CD4-positive, alpha-beta T cell treated with Interleukin-4 for 1 hour (primary cell): Measurements from ENCODE around the gene MPL.
"Not testable (repeated sequence)": the region's sequence is repeated elsewhere in the genome, so short reads cannot be mapped to it uniquely, and the experiment has no call there.

Experiments used
- DNase-seq, 2 donors: peaks; one replicate each; pipeline ENCODE4 v3.0.0-alpha.2; 2020 to 2022

The MPL gene

DNA sequence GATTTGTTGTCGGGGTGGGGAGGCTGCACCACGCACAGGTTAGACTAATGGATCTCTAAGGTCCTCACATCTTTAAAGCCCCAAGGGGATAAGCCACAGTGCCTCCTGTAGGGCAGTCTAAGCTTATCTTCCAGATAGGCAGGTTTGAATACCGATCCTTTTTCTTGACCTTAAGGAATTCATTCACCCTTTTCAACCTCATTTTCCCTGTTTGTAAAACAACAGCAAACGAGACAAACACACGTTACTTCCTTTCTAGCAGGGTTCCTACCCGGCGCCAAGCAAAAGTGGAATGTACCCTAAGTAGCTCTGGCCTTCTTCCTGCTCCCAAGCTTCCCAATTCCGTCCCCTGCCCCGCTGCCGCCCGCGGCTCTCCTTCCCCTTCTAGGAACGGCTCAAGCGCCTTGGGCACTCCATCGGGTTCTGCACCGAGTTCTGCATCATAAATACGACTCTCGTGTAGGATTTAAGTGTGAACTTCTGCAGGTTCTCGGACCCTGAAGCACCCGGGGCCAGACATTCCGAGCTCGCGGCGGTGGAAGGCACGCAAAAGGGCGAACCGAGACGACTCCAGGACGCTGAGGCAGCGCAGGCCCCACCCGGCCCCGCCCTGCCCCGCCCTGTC lies 20.6 kb downstream of the MPL start:
- peak in 1 of 2 donors; percentile 22 for DNase-seq

DNA sequence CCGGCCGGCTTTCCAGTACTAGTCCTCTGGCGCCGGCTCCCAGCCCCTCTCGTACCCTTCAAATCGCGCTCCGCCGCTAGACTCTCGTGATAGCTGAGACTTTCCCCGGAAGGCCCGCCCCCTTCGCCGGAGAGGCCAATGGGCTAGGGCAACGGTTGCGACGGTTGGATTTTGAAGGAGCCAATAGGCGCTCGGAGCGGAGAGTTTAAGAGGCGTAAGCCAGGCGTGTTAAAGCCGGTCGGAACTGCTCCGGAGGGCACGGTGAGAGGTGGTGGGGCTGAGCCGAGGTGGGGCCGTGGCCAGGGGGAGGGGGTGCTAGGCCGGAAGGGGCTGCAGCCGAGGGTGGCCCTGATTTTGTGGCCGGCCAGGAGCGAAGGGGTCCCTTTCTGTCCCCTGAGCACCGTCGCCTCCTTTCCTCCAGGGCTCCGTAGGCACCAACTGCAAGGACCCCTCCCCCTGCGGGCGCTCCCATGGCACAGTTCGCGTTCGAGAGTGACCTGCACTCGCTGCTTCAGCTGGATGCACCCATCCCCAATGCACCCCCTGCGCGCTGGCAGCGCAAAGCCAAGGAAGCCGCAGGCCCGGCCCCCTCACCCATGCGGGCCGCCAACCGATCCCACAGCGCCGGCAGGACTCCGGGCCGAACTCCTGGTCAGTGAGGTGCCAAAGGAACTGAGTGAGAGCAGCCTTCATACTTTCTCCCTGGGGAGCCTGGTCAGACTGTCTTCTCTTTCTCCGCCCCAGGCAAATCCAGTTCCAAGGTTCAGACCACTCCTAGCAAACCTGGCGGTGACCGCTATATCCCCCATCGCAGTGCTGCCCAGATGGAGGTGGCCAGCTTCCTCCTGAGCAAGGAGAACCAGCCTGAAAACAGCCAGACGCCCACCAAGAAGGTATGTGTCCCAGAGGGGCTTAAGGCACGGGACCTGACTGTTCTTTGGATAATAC lies 21.4 kb downstream of the MPL start, which contains the start of gene CDC20:
TSS of gene CDC20 (plus strand) at position 236 of the 948 bp plus-strand sequence. CDS start at position 471, 235 bp downstream.
- DNase-seq = peak; percentile 95 to 97

DNA sequence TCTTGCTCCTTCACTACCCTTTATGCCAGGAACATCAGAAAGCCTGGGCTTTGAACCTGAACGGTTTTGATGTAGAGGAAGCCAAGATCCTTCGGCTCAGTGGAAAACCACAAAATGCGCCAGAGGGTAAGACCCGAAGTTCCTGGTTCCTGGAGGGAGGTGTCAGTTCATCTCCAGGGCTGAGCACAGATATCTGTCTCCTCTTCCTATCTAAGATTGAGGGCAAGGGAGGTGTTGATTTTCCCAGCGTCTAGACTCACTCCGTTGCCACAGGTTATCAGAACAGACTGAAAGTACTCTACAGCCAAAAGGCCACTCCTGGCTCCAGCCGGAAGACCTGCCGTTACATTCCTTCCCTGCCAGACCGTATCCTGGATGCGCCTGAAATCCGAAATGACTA lies 22.1 kb downstream of the MPL start:
- DNase-seq = no peak

DNA sequence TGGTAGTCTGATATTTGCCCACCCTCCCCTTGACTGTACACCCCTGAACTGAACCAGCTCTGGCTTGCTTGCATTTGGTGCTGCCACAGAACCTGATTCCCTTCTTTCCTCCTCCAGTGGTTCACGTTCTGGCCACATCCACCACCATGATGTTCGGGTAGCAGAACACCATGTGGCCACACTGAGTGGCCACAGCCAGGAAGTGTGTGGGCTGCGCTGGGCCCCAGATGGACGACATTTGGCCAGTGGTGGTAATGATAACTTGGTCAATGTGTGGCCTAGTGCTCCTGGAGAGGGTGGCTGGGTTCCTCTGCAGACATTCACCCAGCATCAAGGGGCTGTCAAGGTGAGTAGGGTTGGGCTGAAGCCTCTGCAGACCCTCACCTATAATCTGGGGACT lies 23.0 kb downstream of the MPL start:
- no peak for DNase-seq

DNA sequence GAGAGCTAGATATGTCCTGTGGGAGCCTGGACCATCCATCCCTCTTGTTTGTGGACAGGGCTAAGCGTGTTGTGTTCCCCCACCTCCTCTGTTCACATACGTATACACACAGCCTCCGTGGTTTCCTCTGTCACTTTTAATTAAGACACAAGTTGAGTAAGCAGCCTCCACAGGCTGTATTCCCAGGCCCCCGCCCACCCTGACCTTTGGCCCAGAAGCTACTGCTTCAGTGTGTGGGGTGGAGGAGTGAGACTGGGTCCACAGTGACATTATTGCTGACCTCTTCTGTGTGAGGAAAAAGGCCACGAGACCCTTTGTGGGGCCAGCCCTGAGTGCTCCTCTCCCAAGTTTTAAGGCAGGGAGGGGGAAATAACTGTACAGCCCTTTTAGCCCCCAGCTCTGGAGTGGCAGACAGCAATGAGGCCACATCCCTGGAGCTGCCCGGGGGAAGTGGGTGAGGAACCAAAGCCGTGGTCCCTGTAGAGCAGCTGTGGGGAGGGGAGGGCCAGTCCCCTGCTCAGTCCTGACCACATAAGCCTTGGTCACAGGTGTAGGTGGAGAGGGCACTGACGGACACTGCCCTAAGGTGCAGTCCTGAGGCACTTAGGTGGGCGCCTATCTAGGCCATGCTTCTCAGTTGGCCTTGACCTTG lies 25.8 kb downstream of the MPL start:
- DNase-seq = no peak

DNA sequence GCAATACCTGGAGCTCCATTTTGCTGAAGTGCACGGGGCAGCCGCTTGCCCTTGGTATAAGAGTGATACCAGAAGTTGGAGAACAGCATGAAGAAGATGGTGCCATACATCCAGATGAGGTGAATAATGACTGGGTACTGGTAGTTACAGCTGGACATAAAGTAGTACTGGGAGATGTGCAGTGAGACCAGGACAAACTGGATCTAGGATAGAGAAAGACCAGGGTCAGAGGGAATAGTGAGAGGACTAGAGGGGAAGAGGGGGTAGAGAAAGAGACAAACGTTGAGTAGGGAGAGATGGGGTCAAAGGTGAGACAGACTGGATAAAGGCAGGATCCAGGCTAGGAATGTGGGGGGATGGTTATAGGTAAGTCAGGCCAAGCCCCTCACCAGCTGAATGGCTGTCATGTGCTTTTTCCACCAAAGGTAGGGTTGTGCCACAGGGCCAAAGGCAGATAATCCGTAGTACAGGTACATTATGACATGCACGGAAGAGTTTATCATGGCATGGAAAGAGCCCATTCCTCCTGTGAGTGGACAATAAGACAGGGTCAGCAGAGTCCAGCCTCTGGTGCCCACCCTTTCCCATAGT lies 26.4 kb downstream of the MPL start:
- no peak for DNase-seq

DNA sequence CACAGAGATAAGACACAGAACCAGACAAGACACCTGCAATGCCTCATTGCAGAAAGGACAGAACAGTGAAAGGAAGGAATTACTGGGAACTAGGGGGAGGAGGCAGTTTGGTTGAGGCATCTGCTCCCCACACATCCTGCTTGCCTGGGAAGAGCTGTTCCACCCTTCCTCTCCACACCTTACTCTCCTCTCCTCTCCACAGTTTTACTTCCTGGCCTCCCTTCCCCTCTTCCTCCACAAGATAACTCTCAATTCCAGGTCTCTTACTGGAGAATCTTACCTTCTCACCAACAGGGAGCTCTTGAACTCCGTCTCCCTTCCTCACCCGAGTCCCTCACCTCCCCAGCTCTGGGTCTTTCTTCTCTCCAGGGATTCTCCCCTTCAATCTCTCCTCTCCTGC lies 28.1 kb downstream of the MPL start:
- no peak for DNase-seq

DNA sequence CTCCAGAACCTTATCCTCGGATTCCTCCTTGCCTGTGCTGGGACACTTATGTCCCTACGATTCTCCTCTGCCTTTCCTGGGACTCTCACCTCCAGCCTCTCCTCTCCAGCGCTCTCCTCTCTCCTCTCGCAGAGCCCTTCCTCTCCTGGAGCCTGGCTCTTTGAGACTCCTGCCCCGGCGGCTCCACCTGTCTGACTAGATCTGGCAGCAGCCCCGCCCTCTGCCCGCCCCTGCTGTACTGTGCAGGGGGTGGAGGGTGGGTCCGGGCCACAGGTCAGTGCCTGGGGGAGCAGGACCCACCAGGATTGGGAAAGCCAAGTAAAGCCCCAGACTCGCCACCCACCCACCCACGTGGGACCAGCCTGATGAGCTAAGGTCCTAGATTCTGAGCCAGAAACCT lies 28.6 kb downstream of the MPL start:
- no peak for DNase-seq

DNA sequence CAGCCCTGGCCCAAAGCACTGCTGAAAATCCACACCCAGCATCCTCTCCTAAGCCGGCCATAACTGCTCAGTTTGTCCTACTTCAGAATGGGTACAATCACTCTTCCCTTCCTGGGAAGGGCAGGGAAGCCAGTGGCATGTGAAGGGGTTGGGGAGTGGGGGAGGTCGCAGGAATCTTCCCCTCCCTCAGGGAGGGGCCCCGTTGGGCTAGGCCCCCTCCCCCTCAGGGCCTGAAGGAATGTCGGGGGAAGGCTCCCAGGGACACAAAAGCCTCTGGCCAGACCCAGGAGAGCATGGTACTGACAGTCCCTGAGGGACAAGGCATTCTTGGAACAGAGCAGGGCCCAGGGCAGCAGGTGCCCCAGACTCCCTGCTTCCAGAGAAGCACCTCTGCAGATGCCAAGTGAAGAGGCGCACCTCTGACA lies 29.0 kb downstream of the MPL start:
- no peak for DNase-seq

DNA sequence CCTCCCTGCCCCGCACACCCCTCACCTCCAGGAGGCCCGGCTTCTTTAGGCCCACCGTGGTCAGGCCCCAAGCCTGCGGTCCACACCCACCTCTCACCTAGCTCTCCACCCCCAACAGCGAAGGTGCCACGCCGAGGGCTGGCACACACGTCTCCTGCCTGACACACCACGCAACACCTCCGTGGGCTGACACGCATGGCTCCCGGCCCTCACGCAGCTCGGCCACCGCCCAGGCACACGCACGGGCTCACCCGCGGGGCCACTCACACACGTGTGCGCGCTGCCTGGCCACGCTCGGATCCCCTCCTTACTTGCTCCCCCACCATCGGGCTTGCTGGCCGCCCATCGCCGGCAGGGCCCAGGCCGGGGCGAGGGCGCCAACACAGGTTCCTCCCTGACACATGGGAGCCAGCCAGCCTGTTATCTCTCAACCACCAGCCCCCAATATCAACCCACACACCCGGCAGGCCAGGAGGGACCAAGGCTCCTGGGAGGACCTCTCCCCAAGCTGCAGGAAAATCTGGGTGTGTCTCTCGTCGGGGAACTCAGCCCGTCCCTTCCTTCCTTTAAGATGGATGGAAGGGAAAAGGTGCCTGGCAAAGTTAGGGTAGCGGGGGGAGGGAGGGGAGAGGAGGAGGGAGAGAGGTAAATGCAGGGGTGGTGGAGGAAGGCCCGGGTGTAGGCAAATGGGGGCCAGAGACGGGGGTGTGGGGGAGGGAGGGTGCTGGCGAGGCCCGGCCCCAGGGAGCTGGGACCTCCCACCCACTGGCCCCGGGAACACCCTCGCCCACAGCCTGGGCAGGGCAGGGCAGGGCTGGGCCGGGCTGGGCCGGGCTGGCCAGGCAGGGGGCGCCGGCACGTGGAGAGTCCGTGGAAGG lies 29.6 kb downstream of the MPL start:
- peak in 1 of 2 donors; percentile 24 for DNase-seq

DNA sequence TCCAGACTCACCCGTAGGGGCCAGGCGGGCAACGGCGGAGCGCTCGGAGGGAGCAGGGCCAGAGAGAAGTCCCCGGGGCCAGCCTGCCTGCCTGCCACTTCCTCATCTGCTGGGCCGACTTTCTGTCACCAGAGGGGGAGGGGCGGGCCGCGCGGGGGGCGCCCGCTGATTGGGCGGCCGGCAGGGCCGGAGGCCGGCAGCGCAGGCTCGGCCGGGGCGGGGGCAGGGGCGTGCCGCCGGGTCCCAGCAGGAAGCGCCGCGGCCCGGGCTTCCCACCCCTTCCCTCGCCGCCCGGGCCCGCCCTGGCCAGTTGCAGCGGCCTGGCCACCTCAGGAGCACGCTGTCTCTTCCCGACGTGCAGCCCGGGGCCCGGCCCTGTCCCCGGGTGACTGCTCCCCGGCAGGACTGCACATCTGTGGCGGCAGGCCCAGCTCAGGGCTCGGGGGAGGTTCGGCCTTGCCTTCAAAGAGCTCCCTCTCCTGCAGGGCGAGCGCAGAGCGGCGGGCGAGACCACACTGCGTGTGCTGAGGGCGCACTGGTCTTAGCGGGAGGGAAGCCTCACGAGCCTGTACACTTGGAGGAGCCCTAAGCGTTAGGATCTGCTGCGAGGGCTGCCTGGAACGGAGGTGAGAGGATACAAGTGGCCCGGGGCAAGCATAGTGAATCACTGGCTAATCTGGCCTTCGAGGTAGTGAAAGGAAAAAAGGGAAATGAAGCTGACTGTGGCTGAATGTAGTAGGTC lies 30.5 kb downstream of the MPL start, which contains the start of gene ELOVL1:
TSS of gene ELOVL1 (minus strand) at position 108 of the 742 bp plus-strand sequence. CDS start 2,402 bp downstream, outside the sequence.
- DNase-seq = peak; percentile 86 to 90

DNA sequence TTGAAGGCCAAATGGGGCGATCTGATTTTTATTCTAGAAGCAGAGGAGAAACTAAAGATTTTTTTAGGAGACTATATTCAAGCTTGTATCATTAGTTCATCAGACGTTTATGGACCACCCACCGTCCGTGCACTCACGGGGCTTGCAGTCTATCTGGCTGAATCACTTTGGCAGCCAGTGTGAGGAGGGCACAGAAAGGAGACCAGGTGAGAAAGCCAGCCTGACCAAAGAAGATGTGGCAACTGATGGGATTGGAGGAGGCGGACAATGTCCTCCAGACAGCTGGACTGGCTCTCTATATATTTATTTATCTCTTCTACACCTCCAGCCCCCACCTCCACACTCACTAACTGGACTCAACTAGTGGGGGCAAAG lies 31.0 kb downstream of the MPL start:
- no peak for DNase-seq

DNA sequence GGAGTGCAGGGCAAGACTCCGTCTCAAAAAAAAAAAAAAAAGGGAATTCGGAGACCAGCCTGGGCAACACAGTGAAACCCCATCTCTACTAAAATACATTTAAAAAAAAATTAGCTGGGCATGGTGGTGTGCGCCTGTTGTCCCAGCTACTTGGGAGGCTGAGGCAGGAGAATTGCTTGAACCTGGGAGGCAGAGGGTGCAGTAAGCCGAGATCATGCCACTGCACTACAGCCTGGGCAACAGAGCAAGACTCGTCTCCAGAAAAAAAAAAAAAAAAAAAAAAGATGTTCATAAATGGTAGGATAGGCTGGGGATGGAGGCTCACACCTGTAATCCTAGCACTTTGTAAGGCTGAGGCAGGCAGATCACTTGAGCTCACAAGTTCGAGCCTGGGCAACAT lies 32.2 kb downstream of the MPL start:
- not testable (repeated sequence) for DNase-seq

DNA sequence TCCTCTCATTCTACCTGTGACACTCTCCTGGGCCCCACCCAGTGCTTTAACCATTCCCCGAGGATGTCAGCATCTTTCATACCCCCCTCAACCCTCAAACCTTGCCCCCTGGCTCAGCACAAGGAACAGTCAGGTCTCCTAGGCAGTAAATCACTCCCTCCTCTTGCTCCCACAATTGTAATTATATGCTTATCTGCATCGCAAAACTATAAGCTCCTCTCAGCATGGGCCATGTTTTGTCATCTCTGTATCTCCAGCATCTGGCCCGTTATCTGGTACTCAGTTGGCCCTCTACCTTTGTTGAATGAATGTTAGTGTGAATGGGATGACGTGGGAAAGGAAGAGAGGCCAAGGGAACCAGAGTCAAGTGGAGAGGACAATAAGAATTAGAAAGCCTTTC lies 32.9 kb downstream of the MPL start:
- DNase-seq = no peak

DNA sequence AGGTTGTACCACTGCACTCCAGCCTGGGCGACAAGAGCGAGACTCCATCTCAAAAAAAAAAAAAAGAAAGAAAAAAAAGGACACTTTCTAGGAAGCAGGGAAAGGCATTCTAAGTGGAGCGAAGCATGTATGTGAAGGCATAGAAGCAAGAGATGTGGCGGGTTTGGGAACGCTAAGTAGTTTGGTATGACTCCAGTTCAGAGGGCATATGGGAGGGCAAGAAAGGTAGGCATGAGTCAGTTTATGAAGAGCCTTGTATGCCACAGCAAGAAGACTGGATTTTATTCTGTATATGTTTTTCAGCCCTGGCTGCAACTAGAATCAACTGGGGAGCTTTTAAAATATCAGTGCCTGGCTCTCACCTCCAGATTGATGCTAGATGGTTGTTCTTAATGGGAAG lies 34.6 kb downstream of the MPL start:
- DNase-seq = no peak

DNA sequence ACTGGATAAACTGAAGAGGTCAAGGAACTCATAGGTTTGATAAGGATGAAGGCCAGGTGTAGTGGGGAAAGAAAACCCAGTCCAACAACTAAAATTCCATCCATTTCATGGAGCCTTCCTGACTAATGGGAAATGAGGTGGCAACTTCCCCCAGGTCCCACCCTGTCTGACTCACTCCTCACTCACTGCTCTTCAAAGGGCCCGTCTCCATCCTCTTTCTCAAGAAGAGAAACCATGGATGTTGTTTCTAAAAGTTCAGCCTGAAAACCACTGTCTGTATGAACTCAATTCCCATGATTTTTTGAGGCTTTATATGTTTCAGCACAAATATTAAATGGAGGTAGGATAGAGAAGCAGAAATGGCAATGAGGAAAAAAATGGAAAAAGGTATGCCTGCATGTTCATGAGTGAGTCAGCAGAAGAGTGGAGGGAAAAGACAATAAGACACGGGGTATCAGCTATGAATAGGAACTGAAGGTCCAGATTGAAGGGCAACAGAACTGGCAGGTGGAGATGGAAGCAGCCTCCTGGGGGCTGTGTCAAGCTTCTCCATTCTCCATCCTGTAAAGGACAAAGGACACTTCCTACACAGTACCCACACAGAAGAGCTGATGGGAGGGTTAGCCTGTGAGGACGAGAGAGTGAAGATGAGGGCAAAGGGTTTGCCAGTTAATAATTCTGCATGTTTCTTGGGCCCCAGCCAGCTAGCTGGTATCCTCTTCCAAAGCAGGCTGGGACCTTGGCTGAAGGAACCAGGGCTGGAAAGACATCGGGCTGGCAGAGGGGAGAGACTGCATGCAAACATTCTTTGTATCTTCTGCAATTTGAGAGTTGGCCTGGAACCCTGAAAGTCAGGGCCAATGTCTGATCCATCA lies 35.7 kb downstream of the MPL start:
- DNase-seq = no peak

DNA sequence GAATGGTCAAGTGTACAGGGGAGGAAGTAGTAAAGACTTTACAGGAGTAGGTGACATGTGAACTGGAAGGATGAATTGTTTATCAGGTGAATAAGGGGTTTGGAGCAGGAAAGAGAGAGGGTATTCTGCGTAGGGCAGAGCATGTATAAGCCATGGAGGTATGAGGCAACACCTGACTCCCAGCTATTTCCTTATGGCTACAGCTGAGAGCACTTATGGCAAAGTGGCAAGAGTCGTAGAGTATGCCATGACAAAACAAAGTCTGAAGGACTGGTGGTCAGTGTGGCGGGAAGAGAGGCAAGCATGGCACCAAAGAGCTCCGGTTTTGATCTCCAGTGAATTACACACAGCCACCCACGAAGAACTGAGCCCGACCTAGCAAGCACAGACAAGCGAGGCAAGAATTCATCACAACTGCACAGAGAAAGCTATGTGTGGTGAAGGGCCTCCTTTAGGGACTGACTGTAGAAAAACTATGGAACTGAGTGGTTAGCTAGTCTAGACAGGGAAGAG lies 39.2 kb downstream of the MPL start:
- no peak for DNase-seq

DNA sequence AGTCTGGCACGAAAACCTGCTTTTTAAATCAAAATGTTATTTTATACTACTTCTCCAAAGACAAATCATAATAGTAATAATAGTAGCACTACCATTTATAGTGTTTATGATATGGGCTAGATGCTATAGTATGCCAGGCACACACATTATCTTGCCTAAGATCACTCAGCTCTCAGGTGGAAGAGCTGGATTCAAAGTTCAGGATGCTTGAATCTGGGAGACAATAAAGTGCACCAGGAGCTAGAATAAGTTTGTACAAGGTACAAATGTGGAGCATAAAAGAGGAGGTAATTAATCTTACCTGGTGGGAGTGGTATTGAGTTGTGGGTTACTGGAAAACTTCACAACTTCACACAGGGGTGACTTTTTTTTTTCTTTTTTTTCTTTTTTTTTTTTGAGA lies 40.2 kb downstream of the MPL start:
- DNase-seq = no peak

DNA sequence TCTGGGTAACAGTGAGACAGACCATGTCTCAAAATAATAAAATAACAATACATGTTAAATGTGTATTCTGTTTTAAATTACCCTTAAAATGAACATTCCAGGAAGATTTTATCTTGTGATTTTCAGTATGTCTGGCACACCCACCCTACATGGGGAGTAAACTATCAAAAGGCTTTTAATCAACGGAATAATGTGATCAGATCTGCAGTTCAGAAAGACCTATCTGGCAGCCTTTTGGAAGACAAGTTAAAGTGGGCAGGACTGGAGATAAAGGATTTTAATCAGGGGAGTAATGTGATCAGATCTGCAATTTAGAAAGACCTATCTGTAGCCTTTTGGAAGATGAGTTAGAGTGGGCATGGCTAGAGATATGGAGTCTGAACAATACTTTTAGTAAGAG lies 41.9 kb downstream of the MPL start:
- DNase-seq = no peak

DNA sequence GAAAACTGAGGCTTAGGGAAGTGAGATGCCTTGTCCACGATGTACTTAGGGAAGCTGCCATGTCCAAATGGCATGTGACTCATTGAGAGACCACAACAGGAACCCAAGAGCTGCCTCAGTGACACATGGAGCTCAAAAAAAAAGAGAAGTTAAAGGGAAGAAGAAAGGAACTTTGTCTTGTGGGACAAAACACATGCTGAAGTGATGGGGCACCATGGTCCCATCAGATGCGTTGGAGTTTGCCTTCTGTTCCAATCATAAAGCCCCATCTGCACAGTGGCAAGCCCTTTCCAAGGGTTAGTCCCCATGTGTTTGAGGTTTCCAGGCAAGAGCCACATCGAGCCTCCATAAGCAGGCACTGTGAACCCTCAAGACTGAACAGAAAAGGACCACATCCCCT lies 44.0 kb downstream of the MPL start:
- peak in 1 of 2 donors; percentile 41 for DNase-seq
